ENCODE measurements around the gene ZBTB7C. TPM values are rescaled to one million over a fixed set of nuclear protein-coding genes. Genes with fewer than 3 reads are reported as not detected.

The ZBTB7C gene
- total RNA-seq, 1 donor from 2014 or later = not detected

DNA sequence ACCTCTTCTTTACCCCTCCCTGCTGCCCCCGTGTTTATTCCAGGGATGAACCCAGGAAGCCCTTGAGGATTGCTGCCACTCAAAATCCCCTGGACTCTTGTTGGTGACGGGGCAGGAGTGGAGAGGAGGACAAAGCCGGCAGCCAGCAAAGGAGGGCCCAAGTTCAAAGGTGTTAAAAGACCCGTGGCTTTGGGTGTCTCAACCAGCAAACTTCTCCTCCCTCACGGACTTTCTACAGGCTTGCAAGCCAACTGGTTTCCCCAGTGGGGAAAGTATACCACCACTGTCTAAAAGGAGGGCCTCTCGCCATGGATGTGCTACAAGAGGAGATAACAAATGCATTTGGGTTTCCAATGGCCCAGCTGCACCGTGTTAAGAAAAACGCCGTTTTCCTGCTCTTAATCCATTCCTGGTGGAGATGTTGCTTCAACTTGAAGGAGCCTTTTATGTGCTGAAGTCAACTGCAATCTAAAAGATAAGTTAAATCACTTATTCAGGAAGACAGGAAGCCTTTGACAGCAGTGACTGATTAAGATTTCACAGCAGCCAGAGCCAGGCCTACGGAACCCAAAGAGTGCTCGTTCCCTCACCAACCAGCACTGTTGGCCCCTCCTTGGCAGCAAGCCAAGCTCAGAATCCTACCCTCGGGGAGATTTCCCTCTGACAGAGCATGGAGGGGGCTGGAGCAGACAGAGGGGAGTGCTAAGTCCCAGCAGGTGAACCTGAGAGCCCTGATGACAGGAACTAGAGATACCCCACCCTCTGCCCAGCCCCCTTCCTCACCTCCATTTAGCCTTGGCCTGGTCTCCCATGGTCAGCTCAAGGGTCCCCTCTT is 57.8 kb downstream of the ZBTB7C start:
- TF ChIP-seq, protein P1, sequence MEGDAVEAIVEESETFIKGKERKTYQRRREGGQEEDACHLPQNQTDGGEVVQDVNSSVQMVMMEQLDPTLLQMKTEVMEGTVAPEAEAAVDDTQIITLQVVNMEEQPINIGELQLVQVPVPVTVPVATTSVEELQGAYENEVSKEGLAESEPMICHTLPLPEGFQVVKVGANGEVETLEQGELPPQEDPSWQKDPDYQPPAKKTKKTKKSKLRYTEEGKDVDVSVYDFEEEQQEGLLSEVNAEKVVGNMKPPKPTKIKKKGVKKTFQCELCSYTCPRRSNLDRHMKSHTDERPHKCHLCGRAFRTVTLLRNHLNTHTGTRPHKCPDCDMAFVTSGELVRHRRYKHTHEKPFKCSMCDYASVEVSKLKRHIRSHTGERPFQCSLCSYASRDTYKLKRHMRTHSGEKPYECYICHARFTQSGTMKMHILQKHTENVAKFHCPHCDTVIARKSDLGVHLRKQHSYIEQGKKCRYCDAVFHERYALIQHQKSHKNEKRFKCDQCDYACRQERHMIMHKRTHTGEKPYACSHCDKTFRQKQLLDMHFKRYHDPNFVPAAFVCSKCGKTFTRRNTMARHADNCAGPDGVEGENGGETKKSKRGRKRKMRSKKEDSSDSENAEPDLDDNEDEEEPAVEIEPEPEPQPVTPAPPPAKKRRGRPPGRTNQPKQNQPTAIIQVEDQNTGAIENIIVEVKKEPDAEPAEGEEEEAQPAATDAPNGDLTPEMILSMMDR (IDR thresholded peaks at IDR 0.05) = no peak
- intact Hi-C loops (cut with micrococcal nuclease) = no loop called here

DNA sequence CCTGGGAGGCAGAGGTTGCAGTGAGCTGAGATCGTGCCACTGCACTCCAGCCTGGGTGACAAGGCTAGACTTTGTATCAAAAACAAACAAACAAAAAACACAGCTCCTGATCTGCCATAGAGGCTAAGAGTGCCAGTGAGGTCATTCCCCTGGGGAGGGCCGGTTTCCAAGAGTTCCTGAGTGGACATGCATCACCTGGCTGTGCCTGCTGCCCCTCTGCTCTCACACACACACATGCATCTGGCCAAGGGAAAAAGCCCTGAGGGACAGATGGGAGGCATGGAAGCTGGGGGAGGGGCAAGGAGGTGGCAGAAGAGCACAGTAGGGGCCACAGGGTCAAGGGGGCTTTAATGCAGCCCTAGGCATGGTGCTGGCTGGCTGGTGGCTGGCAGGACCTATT is 60.4 kb downstream of the ZBTB7C start:
- ATAC-seq (ENCODE audit: low read depth) (no peak), DNase-seq (no peak)
- no peaks in the 10 kb centered on the region for H3K9me3 Mint-ChIP-seq
- peaks cover 10% of the 10 kb centered on the region for H3K27me3 Mint-ChIP-seq
- no peaks in the 10 kb centered on the region for H3K4me1 Mint-ChIP-seq
- H3K4me3 Mint-ChIP-seq = no peak overlapping the region
- no peak overlapping the region for H3K27ac Mint-ChIP-seq
- CTCF ChIA-PET = no interaction called here
- TF ChIP-seq, protein P1 (IDR thresholded peaks at IDR 0.05) = no peak
- POLR2A ChIA-PET = no interaction called here
- no peaks in the 10 kb centered on the region for H3K36me3 Mint-ChIP-seq (ENCODE audit: low read depth)
- intact Hi-C loops (cut with micrococcal nuclease) = no loop called here

More for the DNA sequence above, 57.8 kb downstream of the ZBTB7C start:
- ATAC-seq (ENCODE audit: low read depth) (no peak), DNase-seq (no peak)
- ChIA-PET CTCF (no interaction called here), POLR2A (no interaction called here)
- H3K36me3 Mint-ChIP-seq (ENCODE audit: low read depth) = no peaks in the 10 kb centered on the region
- H3K4me3 Mint-ChIP-seq = no peak overlapping the region
- H3K27ac Mint-ChIP-seq = no peak overlapping the region
- H3K4me1 Mint-ChIP-seq = no peaks in the 10 kb centered on the region
- peaks cover 14% of the 10 kb centered on the region for H3K27me3 Mint-ChIP-seq
- no peaks in the 10 kb centered on the region for H3K9me3 Mint-ChIP-seq

GRCh38 chr18:48347756-48348326 is 61.3 kb downstream of the ZBTB7C start:
- no peak overlapping the region for H3K4me3 Mint-ChIP-seq
- H3K4me1 Mint-ChIP-seq = no peaks in the 10 kb centered on the region
- peaks cover 10% of the 10 kb centered on the region for H3K27me3 Mint-ChIP-seq
- H3K27ac Mint-ChIP-seq = no peak overlapping the region
- TF ChIP-seq, protein P1 (IDR thresholded peaks at IDR 0.05) = no peak
- DNase-seq = no peak
- H3K36me3 Mint-ChIP-seq (ENCODE audit: low read depth) = no peaks in the 10 kb centered on the region
- ChIA-PET CTCF (no interaction called here), POLR2A (no interaction called here)
- intact Hi-C loops (cut with micrococcal nuclease) = no loop called here
- no peaks in the 10 kb centered on the region for H3K9me3 Mint-ChIP-seq
- ATAC-seq (ENCODE audit: low read depth) = no peak

GRCh38 chr18:48345596-48345995 is 63.6 kb downstream of the ZBTB7C start:
- CTCF ChIA-PET = no interaction called here
- no peaks in the 10 kb centered on the region for H3K36me3 Mint-ChIP-seq (ENCODE audit: low read depth)
- H3K27me3 Mint-ChIP-seq = peaks cover 12% of the 10 kb centered on the region
- H3K4me1 Mint-ChIP-seq = no peaks in the 10 kb centered on the region
- H3K27ac Mint-ChIP-seq = no peak overlapping the region
- DNase-seq = no peak
- H3K4me3 Mint-ChIP-seq = no peak overlapping the region
- POLR2A ChIA-PET = no interaction called here
- H3K9me3 Mint-ChIP-seq = no peaks in the 10 kb centered on the region
- intact Hi-C loops (cut with micrococcal nuclease) = no loop called here
- TF ChIP-seq, protein P1 (IDR thresholded peaks at IDR 0.05) = no peak
- no peak for ATAC-seq (ENCODE audit: low read depth)

DNA sequence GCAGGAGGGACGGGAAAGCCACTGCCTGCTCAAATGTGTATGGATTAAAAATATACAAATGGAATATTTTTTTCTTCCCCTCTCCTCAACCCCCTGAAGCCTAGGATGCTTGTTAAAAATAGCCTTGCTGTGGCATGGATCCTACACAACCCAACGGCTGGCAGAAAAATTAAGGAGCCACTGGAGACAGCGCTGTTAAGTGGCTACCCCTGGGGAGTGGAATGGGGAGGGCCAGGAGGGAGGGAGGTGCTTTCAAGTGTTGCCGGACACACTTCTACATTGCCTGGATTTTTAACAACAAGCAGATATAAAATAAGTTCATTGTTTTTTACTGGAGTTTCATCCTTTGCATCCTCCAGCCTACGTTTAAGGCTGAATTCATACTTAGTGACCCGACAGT is 66.6 kb downstream of the ZBTB7C start:
- DNase-seq = no peak
- Mint-ChIP-seq H3K4me3 (no peak overlapping the region), H3K9me3 (no peaks in the 10 kb centered on the region), H3K4me1 (no peaks in the 10 kb centered on the region), H3K36me3 (ENCODE audit: low read depth) (no peaks in the 10 kb centered on the region), H3K27ac (no peak overlapping the region), H3K27me3 (peaks cover 10% of the 10 kb centered on the region)
- CTCF ChIA-PET = no interaction called here
- POLR2A ChIA-PET = no interaction called here
- no peak for ATAC-seq (ENCODE audit: low read depth)
- TF ChIP-seq, protein P1 (IDR thresholded peaks at IDR 0.05) = no peak
- intact Hi-C loops (cut with micrococcal nuclease) = no loop called here

Measured in activated B cell treated with CpG ODN at 0.5 μM for 24 hours (primary cell).